ENCODE data around the gene SLC22A1.

- TF ChIP-seq CTCF (IDR thresholded peaks at IDR 0.05; ENCODE audit: low read depth, low read length): no peak
- TF ChIP-seq POLR2A (IDR thresholded peaks at IDR 0.05; ENCODE audit: extremely low read depth, insufficient read length): no peak
These were observed 6.2 kb upstream of the SLC22A1 start for GRCh38 chr6:160115421-160115820.
